Spinal cord (tissue), 10 donors: ENCODE data around the gene S1PR4. TPM values are rescaled to one million over a fixed set of nuclear protein-coding genes. Genes with fewer than 3 reads are reported as not detected.
"Not testable (repeated sequence)": the region's sequence is repeated elsewhere in the genome, so short reads cannot be mapped to it uniquely, and the experiment has no call there.

Experiments
- DNase-seq, 6 donors: peaks; one replicate each; pipeline versions ENCODE4 v3.0.0 to v3.0.0-alpha.2; 2013 to 2015; ENCODE audit warnings: low spot score in 6 of 6, low read depth in 4 of 6
- H3K27ac ChIP-seq: one replicate; pipeline ENCODE4 v1.5.1; 2013; ENCODE audit warnings: low read depth, low read length, control low read depth
- H3K27me3 ChIP-seq: one replicate; pipeline ENCODE4 v1.6.1; 2013; ENCODE audit warnings: low read length; ENCODE audit not compliant: control insufficient read depth, insufficient read depth
- H3K36me3 ChIP-seq: one replicate; pipeline ENCODE4 v1.6.1; 2013; ENCODE audit warnings: low read length; ENCODE audit not compliant: control insufficient read depth, insufficient read depth
- H3K4me1 ChIP-seq: one replicate; pipeline ENCODE4 v1.6.1; 2013; ENCODE audit warnings: low read length; ENCODE audit not compliant: control insufficient read depth, insufficient read depth
- H3K4me3 ChIP-seq: one replicate; pipeline ENCODE4 v1.5.1; 2013; ENCODE audit warnings: low read depth, low read length, control low read depth
- H3K9me3 ChIP-seq: one replicate; pipeline ENCODE4 v1.6.1; 2013; ENCODE audit warnings: low read length; ENCODE audit not compliant: control insufficient read depth, insufficient read depth
- WGBS: methylation state at CpG from one replicate; pipeline ENCODE4 v1.1.5; 2013; ENCODE audit warnings: missing lambda C conversion rate; ENCODE audit not compliant: insufficient coverage; 5-methylcytosine and 5-hydroxymethylcytosine counted together
- polyA plus RNA-seq, 2 donors: library from polyadenylated mRNA; unstranded; fragments of 120-200 nt; gene quantifications; one replicate each; pipeline ENCODE4 v1.2.1, GENCODE V29; 2013; ENCODE audit not compliant: insufficient read length in 2 of 2
- total RNA-seq, 2 donors: library from RNA; depleted of rRNA in 1 of 2; stranded (reverse); fragments of 120-200 nt in 1 of 2; fragments of >200 nt in 1 of 2; gene quantifications; one replicate each; pipeline versions ENCODE4 v1.2.3 to v1.2.4, GENCODE V29; 2013 to 2014
- donor health status: healthy.

S1PR4 gene
- total and polyA plus RNA-seq, 4 donors, result 0.32 to 2.6 (median 1.3) TPM

DNA sequence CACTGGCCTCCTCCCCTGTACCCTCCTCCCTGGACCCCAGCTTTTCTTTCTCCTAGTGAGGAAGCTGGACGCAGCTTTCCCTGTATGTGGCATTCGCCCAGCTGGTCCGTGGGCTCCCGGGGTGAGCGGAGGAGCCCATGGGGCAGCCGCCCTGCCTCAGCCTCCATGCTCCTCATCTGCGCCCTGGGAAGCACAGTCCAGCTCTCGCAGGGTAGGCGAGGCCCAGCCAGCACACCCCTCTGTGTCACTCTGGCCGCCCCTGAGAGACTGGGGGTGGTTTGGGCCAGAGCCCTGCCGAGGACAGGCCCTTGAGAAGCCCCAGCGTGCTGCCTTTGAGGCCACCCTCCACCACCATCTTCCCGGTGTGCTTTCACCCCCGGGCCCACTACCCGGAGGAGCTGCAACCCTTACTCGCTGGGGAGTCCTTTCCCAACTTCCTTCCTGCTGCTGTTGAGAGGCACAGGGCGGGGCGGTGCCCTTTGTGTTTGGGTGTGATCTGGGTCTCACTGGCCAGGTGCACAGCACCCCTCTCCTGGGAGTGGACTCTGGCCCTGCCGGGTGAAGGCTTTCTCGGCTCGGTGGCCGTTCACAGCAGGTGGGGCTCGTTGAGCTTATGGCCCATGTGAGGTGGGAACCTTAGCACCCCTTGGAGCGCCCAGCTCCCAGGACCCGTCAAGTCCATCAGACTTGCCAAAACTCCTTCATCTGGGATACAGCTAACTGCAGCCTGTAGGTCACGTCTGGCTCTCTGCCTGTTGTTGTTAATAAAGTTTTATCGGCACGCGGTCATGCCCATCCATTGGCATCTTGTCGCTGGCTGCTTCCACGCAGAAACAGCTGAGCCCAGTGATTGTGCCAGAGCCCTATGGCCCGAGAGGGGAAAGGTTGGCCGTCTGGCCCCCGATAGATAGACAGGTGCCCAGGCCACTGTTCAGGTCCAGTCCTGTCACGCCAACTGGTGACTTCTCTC is 10.3 kb downstream of the S1PR4 start:
- Histone ChIP-seq H3K27ac (no peak overlapping the region), H3K4me1 (peaks cover 32% of the 10 kb centered on the region), H3K4me3 (no peak overlapping the region), H3K27me3 (no peaks in the 10 kb centered on the region), H3K36me3 (peaks cover 61% of the 10 kb centered on the region), H3K9me3 (no peaks in the 10 kb centered on the region)
- no peak for DNase-seq
- WGBS, result 96% methylated on average over 26 of the region's 35 CpGs

DNA sequence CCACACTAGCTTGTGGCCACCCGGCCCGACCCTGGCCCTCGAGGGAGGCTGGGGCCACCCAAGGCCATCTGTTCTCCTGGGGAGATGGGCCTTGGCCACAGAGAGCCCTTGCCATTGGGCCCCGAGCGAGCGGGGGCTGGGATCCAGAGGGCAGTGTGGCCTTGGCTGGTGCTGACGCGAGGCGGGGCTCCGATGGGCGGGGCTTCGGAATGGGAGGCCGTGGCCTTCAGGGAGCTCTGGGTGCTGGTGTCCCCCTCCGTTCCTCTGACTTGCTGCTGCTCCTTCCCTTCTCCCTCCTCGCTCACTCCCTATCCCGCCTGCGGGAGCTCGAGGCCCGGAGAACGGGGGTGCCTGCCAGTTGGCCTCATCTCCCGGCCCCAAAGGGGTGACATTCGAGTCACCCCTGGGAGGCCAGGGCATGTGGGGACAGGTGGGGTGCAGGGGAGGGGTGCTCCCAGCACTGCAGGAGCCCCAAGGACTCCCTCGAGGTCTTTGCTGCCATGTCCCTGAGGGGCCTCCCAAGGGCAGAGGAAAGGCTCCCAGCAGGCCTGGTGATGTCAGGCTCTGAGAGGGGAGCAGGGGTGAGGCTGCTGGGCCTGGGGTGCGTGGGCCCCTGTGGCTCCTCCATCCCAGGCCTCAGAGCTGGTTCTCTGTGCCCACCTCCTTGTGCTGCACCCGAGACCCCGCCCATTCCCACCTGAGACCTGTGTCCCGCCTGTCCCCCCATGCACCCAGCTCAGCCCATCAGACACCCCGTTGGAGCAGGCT is 11.3 kb downstream of the S1PR4 start:
- no peaks in the 10 kb centered on the region for H3K9me3 ChIP-seq
- H3K4me1 ChIP-seq, result peaks cover 24% of the 10 kb centered on the region
- H3K27ac ChIP-seq, result no peak overlapping the region
- no peak for DNase-seq
- WGBS, result 85% methylated on average over 21 of the region's 28 CpGs
- H3K4me3 ChIP-seq, result no peak overlapping the region
- H3K36me3 ChIP-seq, result peaks cover 68% of the 10 kb centered on the region
- no peaks in the 10 kb centered on the region for H3K27me3 ChIP-seq

DNA sequence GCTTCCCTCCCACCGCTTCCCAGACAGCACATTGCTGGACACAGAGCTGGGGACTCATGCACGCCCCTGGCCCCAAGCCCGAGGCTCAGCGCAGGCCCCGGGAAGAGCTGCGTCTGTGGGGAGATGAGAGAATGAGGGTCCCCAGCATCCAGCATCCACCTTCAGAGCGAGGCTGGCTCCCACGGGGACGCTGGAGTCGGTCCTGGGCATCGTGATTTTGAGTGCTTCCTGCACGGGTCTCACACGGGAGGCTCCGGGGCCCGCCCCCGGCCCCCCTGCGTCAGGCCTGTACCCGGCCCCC is 11.9 kb downstream of the S1PR4 start:
- Histone ChIP-seq H3K4me1 (peaks cover 23% of the 10 kb centered on the region), H3K36me3 (peaks cover 68% of the 10 kb centered on the region), H3K4me3 (no peak overlapping the region), H3K27ac (no peak overlapping the region), H3K9me3 (no peaks in the 10 kb centered on the region), H3K27me3 (no peaks in the 10 kb centered on the region)
- no peak for DNase-seq
- 94% methylated on average over 17 of the region's 18 CpGs for whole genome bisulfite sequencing

DNA sequence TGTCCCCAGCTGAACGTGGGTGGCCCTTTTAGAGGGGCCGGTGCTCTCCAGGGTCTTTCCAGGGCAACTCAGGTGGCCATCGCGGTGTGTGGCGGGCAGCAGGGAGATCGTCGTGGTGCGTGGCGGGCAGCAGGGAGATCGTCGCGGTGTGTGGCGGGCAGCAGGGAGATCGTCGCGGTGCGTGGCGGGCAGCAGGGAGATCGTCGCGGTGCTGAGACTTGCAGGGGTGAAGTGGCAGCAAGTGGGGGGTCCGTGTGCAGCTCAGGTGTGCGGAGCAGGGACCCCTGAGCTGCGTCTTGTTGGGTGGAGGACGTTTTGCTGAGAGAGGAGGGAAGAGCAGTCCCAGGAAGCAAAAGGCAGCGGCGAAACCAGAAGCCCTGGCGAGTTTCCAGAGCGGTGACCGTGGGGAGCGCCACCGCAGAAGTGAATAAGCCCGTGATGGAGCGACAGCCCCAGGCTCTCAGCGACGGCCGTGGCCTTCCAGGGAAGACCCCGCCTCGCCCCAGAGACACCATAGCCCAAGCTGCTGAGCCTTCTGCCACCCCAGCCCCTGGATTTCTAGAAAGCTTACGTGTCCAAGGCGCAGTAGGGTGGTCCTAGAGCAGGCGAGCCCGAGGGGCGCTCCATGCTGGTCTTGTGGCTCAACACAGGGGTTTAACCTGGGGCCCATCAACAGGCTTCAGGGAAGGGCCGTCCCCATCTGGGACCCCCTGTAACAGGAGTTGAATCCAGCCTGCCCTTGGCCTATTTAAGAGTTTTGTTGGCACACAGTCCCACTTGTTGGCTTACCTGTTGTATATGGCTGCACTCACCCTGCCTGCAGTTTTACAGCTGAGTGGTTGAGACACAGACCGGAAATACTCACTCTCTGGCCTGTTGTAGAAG is 12.6 kb downstream of the S1PR4 start:
- Histone ChIP-seq H3K4me3 (no peak overlapping the region), H3K9me3 (no peaks in the 10 kb centered on the region), H3K4me1 (peaks cover 23% of the 10 kb centered on the region), H3K27me3 (no peaks in the 10 kb centered on the region), H3K27ac (no peak overlapping the region), H3K36me3 (peaks cover 73% of the 10 kb centered on the region)
- WGBS, result 86% methylated on average over 41 of the region's 46 CpGs
- no peak for DNase-seq

DNA sequence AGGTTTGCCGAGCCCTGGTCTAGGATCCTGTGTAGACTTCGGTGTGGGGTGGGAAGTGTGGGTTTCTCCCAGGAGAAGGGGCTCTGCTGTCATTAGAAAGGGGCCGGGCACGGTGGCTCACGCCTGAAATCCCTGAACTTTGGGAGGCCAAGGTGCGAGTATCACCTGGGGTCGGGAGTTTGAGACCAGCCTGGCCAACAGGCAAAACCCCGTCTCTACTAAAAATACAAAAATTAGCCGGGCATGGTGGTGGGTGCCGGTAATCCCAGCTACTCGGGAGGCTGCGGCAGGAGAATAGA is 13.2 kb downstream of the S1PR4 start:
- H3K9me3 ChIP-seq, DNase-seq, H3K27me3 ChIP-seq, H3K4me3 ChIP-seq, H3K27ac ChIP-seq: not testable (repeated sequence)
- Histone ChIP-seq H3K4me1 (peaks cover 17% of the 10 kb centered on the region), H3K36me3 (peaks cover 79% of the 10 kb centered on the region)
- WGBS, result 95% methylated on average over 4 of the region's 12 CpGs

DNA sequence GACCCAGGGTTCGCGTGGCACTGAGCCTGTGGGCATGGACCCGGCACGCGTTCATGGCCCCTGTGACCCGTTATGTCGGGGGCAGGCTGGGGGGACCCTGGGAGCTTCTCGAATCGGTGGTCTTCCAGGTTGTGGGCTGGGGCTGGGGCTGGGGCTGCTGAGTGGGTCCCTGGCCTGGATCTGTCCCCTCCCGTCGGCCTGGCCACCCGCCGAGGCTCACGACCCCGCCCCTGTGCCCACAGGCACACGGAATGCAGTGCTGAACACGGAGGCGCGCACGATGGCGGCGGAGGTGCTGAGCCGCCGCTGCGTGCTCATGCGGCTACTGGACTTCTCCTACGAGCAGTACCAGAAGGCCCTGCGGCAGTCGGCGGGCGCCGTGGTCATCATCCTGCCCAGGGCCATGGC is 13.7 kb downstream of the S1PR4 start:
- no peak overlapping the region for H3K27ac ChIP-seq
- H3K4me3 ChIP-seq, result no peak overlapping the region
- DNase-seq, result no peak
- H3K27me3 ChIP-seq, result no peaks in the 10 kb centered on the region
- peaks cover 83% of the 10 kb centered on the region for H3K36me3 ChIP-seq
- WGBS, result 96% methylated on average over 32 of the region's 32 CpGs
- H3K9me3 ChIP-seq, result no peaks in the 10 kb centered on the region
- peaks cover 12% of the 10 kb centered on the region for H3K4me1 ChIP-seq

DNA sequence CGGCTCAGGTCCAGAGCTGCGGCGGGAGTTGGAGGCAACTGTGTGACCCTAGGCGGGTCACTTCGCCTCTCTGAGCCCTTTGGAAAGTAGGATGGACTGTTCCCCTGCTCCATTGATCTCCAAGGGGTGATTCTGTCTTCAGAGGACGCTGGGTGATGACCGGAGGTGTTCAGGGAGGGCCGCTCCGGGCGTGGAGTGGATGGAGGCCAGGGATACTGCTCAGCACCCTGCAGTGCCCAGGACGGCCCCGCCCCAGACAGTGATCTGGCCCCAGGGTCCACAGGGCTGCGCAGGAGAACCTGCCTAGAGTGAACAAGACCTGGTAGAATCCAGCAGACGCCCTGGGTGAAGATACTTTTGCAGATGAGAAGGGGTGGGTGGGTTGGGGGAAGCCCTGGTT is 14.1 kb downstream of the S1PR4 start:
- 96% methylated on average over 14 of the region's 14 CpGs for WGBS
- Histone ChIP-seq H3K27me3 (no peaks in the 10 kb centered on the region), H3K9me3 (no peaks in the 10 kb centered on the region), H3K4me3 (no peak overlapping the region), H3K36me3 (peaks cover 82% of the 10 kb centered on the region), H3K27ac (no peak overlapping the region), H3K4me1 (peaks cover 8% of the 10 kb centered on the region)
- no peak for DNase-seq

DNA sequence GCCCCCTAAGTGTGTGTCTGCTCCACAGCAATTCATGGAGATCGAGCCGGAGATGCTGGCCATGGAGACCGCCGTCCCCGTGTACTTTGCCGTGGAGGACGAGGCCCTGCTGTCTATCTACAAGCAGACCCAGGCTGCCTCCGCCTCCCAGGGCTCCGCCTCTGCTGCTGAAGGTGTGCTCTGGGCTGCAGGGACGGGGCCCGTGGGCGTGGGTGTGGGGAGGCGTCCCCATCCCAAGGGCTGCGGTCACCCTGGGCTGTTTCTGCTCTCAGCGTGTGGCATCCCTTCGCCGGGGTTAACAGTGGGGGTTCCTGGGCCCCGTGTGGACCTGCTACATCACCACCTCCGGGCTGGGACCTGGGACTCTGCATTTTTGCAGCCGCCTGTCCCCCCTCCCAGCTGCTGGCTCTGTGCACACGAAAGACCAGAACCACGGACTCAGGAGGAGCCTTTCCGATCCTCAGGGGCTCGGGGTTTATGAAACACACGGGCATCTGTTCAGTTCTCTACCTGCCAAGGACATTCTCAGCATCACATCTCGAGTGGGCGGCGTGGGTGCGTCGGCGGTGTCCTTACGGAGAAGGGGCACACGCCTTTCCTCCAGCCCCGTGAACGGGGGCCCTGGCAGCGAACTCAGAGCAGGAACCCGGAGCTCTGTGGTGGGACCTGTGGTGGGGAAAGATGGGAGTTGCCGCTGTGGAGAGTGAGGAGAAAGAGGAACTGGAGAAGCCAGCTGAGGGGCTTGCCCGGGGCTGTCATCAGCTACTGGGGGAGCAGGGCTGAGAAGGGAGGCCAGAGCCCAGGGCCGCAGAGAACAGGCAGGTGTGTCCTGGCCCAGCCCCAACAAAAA is 14.9 kb downstream of the S1PR4 start:
- no peak for DNase-seq
- Histone ChIP-seq H3K9me3 (no peaks in the 10 kb centered on the region), H3K4me1 (peaks cover 4% of the 10 kb centered on the region), H3K27ac (no peak overlapping the region), H3K4me3 (no peak overlapping the region), H3K27me3 (no peaks in the 10 kb centered on the region), H3K36me3 (peaks cover 80% of the 10 kb centered on the region)
- 93% methylated on average over 38 of the region's 40 CpGs for WGBS
